ENCODE measurements around the gene RAB4A. TPM values are rescaled to one million over a fixed set of nuclear protein-coding genes. Genes with fewer than 3 reads are reported as not detected.
"Not testable (repeated sequence)": the region's sequence is repeated elsewhere in the genome, so short reads cannot be mapped to it uniquely, and the experiment has no call there.

Gene RAB4A
- total RNA-seq, 1 donor from 2014 or later, result 29.3 TPM

GRCh38 chr1:229280921-229281320, 10.0 kb downstream of the RAB4A start:
- H3K9me3 Mint-ChIP-seq, result no peaks in the 10 kb centered on the region
- H3K4me1 Mint-ChIP-seq (ENCODE audit: low read depth), result peaks cover 32% of the 10 kb centered on the region
- intact Hi-C loops (cut with micrococcal nuclease), result loop anchor here (1.0 kb wide), 1 partner anchor 9 kb away; no protein-coding TSS in a partner anchor
- no peaks in the 10 kb centered on the region for H3K27me3 Mint-ChIP-seq (ENCODE audit: insufficient read depth)
- no peak for DNase-seq (ENCODE audit: low spot score)
- peaks cover 11% of the 10 kb centered on the region for H3K36me3 Mint-ChIP-seq (ENCODE audit: low read depth)
- no peak overlapping the region for H3K27ac Mint-ChIP-seq
- H3K4me3 Mint-ChIP-seq, result no peak overlapping the region

- Mint-ChIP-seq H3K4me3 (no peak overlapping the region), H3K36me3 (ENCODE audit: low read depth) (peaks cover 12% of the 10 kb centered on the region), H3K27me3 (ENCODE audit: insufficient read depth) (no peaks in the 10 kb centered on the region), H3K4me1 (ENCODE audit: low read depth) (peaks cover 37% of the 10 kb centered on the region), H3K9me3 (no peaks in the 10 kb centered on the region), H3K27ac (no peak overlapping the region)
- intact Hi-C loops (cut with micrococcal nuclease), result loop anchor here (1.0 kb wide), 1 partner anchor 9 kb away; no protein-coding TSS in a partner anchor
- no peak for DNase-seq (ENCODE audit: low spot score)
These were observed 10.5 kb downstream of the RAB4A start for GRCh38 chr1:229281339-229281926.

- Mint-ChIP-seq H3K9me3 (no peaks in the 10 kb centered on the region), H3K4me1 (ENCODE audit: low read depth) (peaks cover 46% of the 10 kb centered on the region), H3K4me3 (no peak overlapping the region), H3K27me3 (ENCODE audit: insufficient read depth) (no peaks in the 10 kb centered on the region), H3K36me3 (ENCODE audit: low read depth) (peaks cover 18% of the 10 kb centered on the region), H3K27ac (no peak overlapping the region)
- intact Hi-C loops (cut with micrococcal nuclease), result no loop called here
- no peak for DNase-seq (ENCODE audit: low spot score)
These were observed 11.4 kb downstream of the RAB4A start for GRCh38 chr1:229282295-229282823.

GRCh38 chr1:229283183-229283611, 12.3 kb downstream of the RAB4A start:
- intact Hi-C loops (cut with micrococcal nuclease), result no loop called here
- Mint-ChIP-seq H3K9me3 (no peaks in the 10 kb centered on the region), H3K4me1 (ENCODE audit: low read depth) (peaks cover 50% of the 10 kb centered on the region)

GRCh38 chr1:229284887-229285286, 14.0 kb downstream of the RAB4A start:
- H3K4me3 Mint-ChIP-seq, result no peak overlapping the region
- peaks cover 32% of the 10 kb centered on the region for H3K36me3 Mint-ChIP-seq (ENCODE audit: low read depth)
- H3K4me1 Mint-ChIP-seq (ENCODE audit: low read depth), result peaks cover 50% of the 10 kb centered on the region
- no peak overlapping the region for H3K27ac Mint-ChIP-seq
- intact Hi-C loops (cut with micrococcal nuclease), result no loop called here
- DNase-seq (ENCODE audit: low spot score), result no peak
- no peaks in the 10 kb centered on the region for H3K9me3 Mint-ChIP-seq
- no peaks in the 10 kb centered on the region for H3K27me3 Mint-ChIP-seq (ENCODE audit: insufficient read depth)

More at GRCh38 chr1:229283183-229283611, 12.3 kb downstream of the RAB4A start:
- DNase-seq (ENCODE audit: low spot score), result no peak
- Mint-ChIP-seq H3K27me3 (ENCODE audit: insufficient read depth) (no peaks in the 10 kb centered on the region), H3K4me3 (no peak overlapping the region), H3K27ac (no peak overlapping the region), H3K36me3 (ENCODE audit: low read depth) (peaks cover 21% of the 10 kb centered on the region)

- Mint-ChIP-seq H3K27ac (peak overlapping the region; percentile 7), H3K4me3 (no peak overlapping the region)
- intact Hi-C loops (cut with micrococcal nuclease), result no loop called here
These were observed 14.5 kb downstream of the RAB4A start for GRCh38 chr1:229285440-229285839.

GRCh38 chr1:229286099-229286766, 15.3 kb downstream of the RAB4A start:
- no peak overlapping the region for H3K4me3 Mint-ChIP-seq
- peaks cover 41% of the 10 kb centered on the region for H3K4me1 Mint-ChIP-seq (ENCODE audit: low read depth)
- DNase-seq (ENCODE audit: low spot score), result no peak

More at GRCh38 chr1:229285440-229285839, 14.5 kb downstream of the RAB4A start:
- peaks cover 49% of the 10 kb centered on the region for H3K4me1 Mint-ChIP-seq (ENCODE audit: low read depth)
- DNase-seq (ENCODE audit: low spot score), result no peak
- H3K27me3 Mint-ChIP-seq (ENCODE audit: insufficient read depth), result no peaks in the 10 kb centered on the region
- H3K36me3 Mint-ChIP-seq (ENCODE audit: low read depth), result peaks cover 36% of the 10 kb centered on the region
- no peaks in the 10 kb centered on the region for H3K9me3 Mint-ChIP-seq

GRCh38 chr1:229287267-229287666, 16.4 kb downstream of the RAB4A start:
- peaks cover 46% of the 10 kb centered on the region for H3K36me3 Mint-ChIP-seq (ENCODE audit: low read depth)

More at GRCh38 chr1:229286099-229286766, 15.3 kb downstream of the RAB4A start:
- Mint-ChIP-seq H3K27me3 (ENCODE audit: insufficient read depth) (no peaks in the 10 kb centered on the region), H3K9me3 (peaks cover 8% of the 10 kb centered on the region), H3K36me3 (ENCODE audit: low read depth) (peaks cover 44% of the 10 kb centered on the region), H3K27ac (peak overlapping the region; percentile 16)
- intact Hi-C loops (cut with micrococcal nuclease), result loop anchor here (1.0 to 2.0 kb wide), 4 partner anchors 15 to 256 kb away; partner anchors contain the start of genes CCSAP and RAB4A

GRCh38 chr1:229288516-229288915, 17.6 kb downstream of the RAB4A start:
- H3K27ac Mint-ChIP-seq, result no peak overlapping the region
- H3K4me1 Mint-ChIP-seq (ENCODE audit: low read depth), result peaks cover 28% of the 10 kb centered on the region
- no peak overlapping the region for H3K4me3 Mint-ChIP-seq
- intact Hi-C loops (cut with micrococcal nuclease), result no loop called here
- peaks cover 37% of the 10 kb centered on the region for H3K36me3 Mint-ChIP-seq (ENCODE audit: low read depth)
- H3K27me3 Mint-ChIP-seq (ENCODE audit: insufficient read depth), result no peaks in the 10 kb centered on the region
- DNase-seq (ENCODE audit: low spot score), result no peak
- H3K9me3 Mint-ChIP-seq, result peaks cover 11% of the 10 kb centered on the region

More at GRCh38 chr1:229287267-229287666, 16.4 kb downstream of the RAB4A start:
- no peak overlapping the region for H3K4me3 Mint-ChIP-seq
- H3K27me3 Mint-ChIP-seq (ENCODE audit: insufficient read depth), result no peaks in the 10 kb centered on the region
- intact Hi-C loops (cut with micrococcal nuclease), result loop anchor here (2.0 kb wide), 1 partner anchor 56 kb away; the partner anchor contains the start of gene CCSAP
- H3K4me1 Mint-ChIP-seq (ENCODE audit: low read depth), result peaks cover 36% of the 10 kb centered on the region
- no peak overlapping the region for H3K27ac Mint-ChIP-seq
- no peak for DNase-seq (ENCODE audit: low spot score)
- peaks cover 11% of the 10 kb centered on the region for H3K9me3 Mint-ChIP-seq

GRCh38 chr1:229291686-229292085, 20.8 kb downstream of the RAB4A start:
- peaks cover 36% of the 10 kb centered on the region for H3K36me3 Mint-ChIP-seq (ENCODE audit: low read depth)
- DNase-seq (ENCODE audit: low spot score); intact Hi-C loops (cut with micrococcal nuclease); H3K27me3 Mint-ChIP-seq (ENCODE audit: insufficient read depth); H3K27ac Mint-ChIP-seq; H3K4me3 Mint-ChIP-seq: not testable (repeated sequence)
- peaks cover 11% of the 10 kb centered on the region for H3K4me1 Mint-ChIP-seq (ENCODE audit: low read depth)
- peaks cover 11% of the 10 kb centered on the region for H3K9me3 Mint-ChIP-seq

- no peak for DNase-seq (ENCODE audit: low spot score)
- H3K4me1 Mint-ChIP-seq (ENCODE audit: low read depth), result no peaks in the 10 kb centered on the region
- H3K9me3 Mint-ChIP-seq, result peaks cover 11% of the 10 kb centered on the region
- H3K27ac Mint-ChIP-seq, result no peak overlapping the region
- intact Hi-C loops (cut with micrococcal nuclease), result no loop called here
- no peaks in the 10 kb centered on the region for H3K27me3 Mint-ChIP-seq (ENCODE audit: insufficient read depth)
- no peak overlapping the region for H3K4me3 Mint-ChIP-seq
- H3K36me3 Mint-ChIP-seq (ENCODE audit: low read depth), result peaks cover 27% of the 10 kb centered on the region
These were observed 22.8 kb downstream of the RAB4A start for GRCh38 chr1:229293528-229294204.

GRCh38 chr1:229295745-229296144, 24.8 kb downstream of the RAB4A start:
- DNase-seq (ENCODE audit: low spot score), result no peak
- Mint-ChIP-seq H3K27ac (no peak overlapping the region), H3K9me3 (peaks cover 8% of the 10 kb centered on the region), H3K4me1 (ENCODE audit: low read depth) (peaks cover 6% of the 10 kb centered on the region), H3K27me3 (ENCODE audit: insufficient read depth) (no peaks in the 10 kb centered on the region), H3K36me3 (ENCODE audit: low read depth) (peaks cover 26% of the 10 kb centered on the region), H3K4me3 (no peak overlapping the region)
- intact Hi-C loops (cut with micrococcal nuclease), result no loop called here
